HCT116 (cell line): ENCODE measurements around the gene SCAF8. TPM values are rescaled to one million over a fixed set of nuclear protein-coding genes. Genes with fewer than 3 reads are reported as not detected.

Experiments used
- ATAC-seq: fragments of 200-7000 bp; cut with Tn5 transposase; 2 replicates; pipeline ENCODE4 v1.9.1; 2020; ENCODE audit warnings: mild to moderate bottlenecking, moderate library complexity
- BruUV-seq: library from RNA; stranded (reverse); fragments of 400-500 nt; replicated peaks from 2 replicates; lab custom pipeline; 2021; lab: Mats Ljungman, UMichigan
- CTCF ChIA-PET: fragments of 300-600 bp; sonication (Branson Sonifier 250); formaldehyde crosslinking; loops from one replicate; lab custom pipeline; 2021; ENCODE audit warnings: antibody characterized with exemption; lab: Charles Lee
- POLR2A ChIA-PET: fragments of 300-600, 350-600 bp; sonication (Branson Sonifier 250); formaldehyde crosslinking; loops from one replicate; lab custom pipeline; 2021; ENCODE audit warnings: antibody characterized with exemption; lab: Charles Lee
- RAD21 ChIA-PET, 2 experiments: fragments of 300-600 bp; sonication (Branson Sonifier 250); formaldehyde crosslinking; loops; one replicate each; lab custom pipeline; 2023; ENCODE audit warnings: low total read pairs in 2 of 2; ENCODE audit not compliant: uncharacterized antibody in 2 of 2, unreplicated experiment in 2 of 2, low non-redundant PET in 1 of 2; lab: Charles Lee
- DNase-seq: peaks from one replicate; pipeline ENCODE4 v3.0.0-alpha.2; 2010; ENCODE audit warnings: low read depth, low spot score
- H2AFZ ChIP-seq: fragments of 200-600 bp; shearing (Covaris generic), sonication (generic); 2 replicates; pipeline ENCODE4 v1.6.1; 2017; ENCODE audit warnings: low read depth, mixed run types, mixed read lengths, antibody characterized with exemption, low read length; ENCODE audit not compliant: poor library complexity, severe bottlenecking
- H3K27ac ChIP-seq: 2 replicates; pipeline ENCODE4 v1.5.1; 2012; ENCODE audit warnings: low read depth, low read length
- H3K27me3 ChIP-seq: fragments of 200-600 bp; sonication (generic); 2 replicates; pipeline ENCODE4 v1.6.1; 2016; ENCODE audit warnings: mixed run types, low read length, mixed read lengths; ENCODE audit not compliant: insufficient read depth
- H3K36me3 ChIP-seq, 2 experiments: fragments of 200-500 bp in 1 of 2; fragments of 200-600 bp in 1 of 2; sonication (Bioruptor generic) in 1 of 2; sonication (generic) in 1 of 2; 2 replicates each; pipeline versions ENCODE4 v1.5.1 to v1.6.1; 2014 to 2016; ENCODE audit warnings: low read length in 2 of 2, inconsistent platforms in 1 of 2, mixed read lengths in 1 of 2, mixed run types in 1 of 2; ENCODE audit not compliant: insufficient read depth in 2 of 2, control insufficient read depth in 1 of 2
- H3K4me1 ChIP-seq, 2 experiments: fragments of 200-600 bp in 1 of 2; sonication (generic) in 1 of 2; 2 replicates each; pipeline versions ENCODE4 v1.5.1 to v1.6.1; 2012 to 2017; ENCODE audit warnings: low read length in 2 of 2, inconsistent platforms in 1 of 2, mild to moderate bottlenecking in 1 of 2, mixed read lengths in 1 of 2, mixed run types in 1 of 2, moderate library complexity in 1 of 2; ENCODE audit not compliant: insufficient read depth in 2 of 2, control insufficient read depth in 1 of 2
- H3K4me2 ChIP-seq: fragments of 200-600 bp; sonication (generic); 2 replicates; pipeline ENCODE4 v1.6.1; 2017; ENCODE audit warnings: mixed run types, low read length, mixed read lengths
- H3K4me3 ChIP-seq, 2 experiments: fragments of 200-600 bp in 1 of 2; sonication (generic) in 1 of 2; replicated peaks in 1 of 2; 2 replicates each; pipeline ENCODE4 v1.5.1; 2011 to 2016; ENCODE audit warnings: low read length in 2 of 2, control low read depth in 1 of 2, low read depth in 1 of 2, mild to moderate bottlenecking in 1 of 2, mixed read lengths in 1 of 2, mixed run types in 1 of 2
- H3K79me2 ChIP-seq: fragments of 200-600 bp; sonication (generic); 2 replicates; pipeline ENCODE4 v1.6.1; 2017; ENCODE audit warnings: mild to moderate bottlenecking, mixed run types, low read length, moderate library complexity, mixed read lengths; ENCODE audit not compliant: insufficient read depth
- H3K9ac ChIP-seq: fragments of 200-600 bp; sonication (generic); 2 replicates; pipeline ENCODE4 v1.6.1; 2016; ENCODE audit warnings: low read length, mixed read lengths
- H3K9me2 ChIP-seq: fragments of 200-600 bp; sonication (generic), shearing (Covaris generic); 2 replicates; pipeline ENCODE4 v1.6.1; 2017; ENCODE audit warnings: mixed run types, mild to moderate bottlenecking, moderate library complexity; ENCODE audit not compliant: insufficient read depth
- H3K9me3 ChIP-seq, 2 experiments: fragments of 200-500 bp in 1 of 2; fragments of 200-600 bp in 1 of 2; sonication (Bioruptor generic) in 1 of 2; sonication (generic) in 1 of 2; 2 replicates each; pipeline ENCODE4 v1.6.1; 2014 to 2017; ENCODE audit warnings: low read length in 2 of 2, mixed read lengths in 2 of 2, inconsistent platforms in 1 of 2, low read depth in 1 of 2, mild to moderate bottlenecking in 1 of 2, mixed run types in 1 of 2, moderate library complexity in 1 of 2; ENCODE audit not compliant: control insufficient read depth in 1 of 2, insufficient read depth in 1 of 2
- H4K20me1 ChIP-seq: fragments of 200-600 bp; sonication (generic), shearing (Covaris generic); 2 replicates; pipeline ENCODE4 v1.6.1; 2017; ENCODE audit warnings: mixed run types, mild to moderate bottlenecking, moderate library complexity; ENCODE audit not compliant: insufficient read depth
- CEBPB ChIP-seq: IDR thresholded peaks from 2 replicates; pipeline ENCODE4 v1.6.1; 2012; ENCODE audit warnings: low read depth
- ELF1 ChIP-seq: IDR thresholded peaks from 2 replicates; pipeline ENCODE4 v1.6.1; 2012; ENCODE audit warnings: low read depth, borderline replicate concordance
- EZH2 ChIP-seq: fragments of 200-600 bp; sonication (generic); IDR thresholded peaks from 2 replicates; pipeline ENCODE4 v1.6.1; 2017; ENCODE audit warnings: antibody characterized with exemption, mixed run types
- EZH2phosphoT487 ChIP-seq: fragments of 200-600 bp; IDR thresholded peaks from 2 replicates; pipeline ENCODE4 v1.6.1; 2018; ENCODE audit warnings: antibody characterized with exemption, borderline replicate concordance
- FOSL1 ChIP-seq: IDR thresholded peaks from 2 replicates; pipeline ENCODE4 v1.6.1; 2012; ENCODE audit warnings: low read depth
- JUND ChIP-seq: IDR thresholded peaks from 2 replicates; pipeline ENCODE4 v1.6.1; 2012
- POLR2A ChIP-seq: IDR thresholded peaks from 2 replicates; pipeline ENCODE4 v1.7.0; 2011; ENCODE audit warnings: borderline replicate concordance; ENCODE audit not compliant: insufficient read depth, insufficient read length; ENCODE audit errors: extremely low read depth
- RAD21 ChIP-seq: IDR thresholded peaks from 2 replicates; pipeline ENCODE4 v1.6.1; 2012; ENCODE audit warnings: low read depth, mild to moderate bottlenecking
- REST ChIP-seq: IDR thresholded peaks from 2 replicates; pipeline ENCODE4 v1.6.1; 2012; ENCODE audit warnings: low read depth
- SIN3A ChIP-seq: IDR thresholded peaks from 2 replicates; pipeline ENCODE4 v1.6.1; 2012; ENCODE audit warnings: low read depth
- SP1 ChIP-seq: IDR thresholded peaks from 2 replicates; pipeline ENCODE4 v1.6.1; 2012; ENCODE audit warnings: low read depth
- TCF7L2 ChIP-seq: IDR thresholded peaks from 2 replicates; pipeline ENCODE4 v1.7.0; 2011; ENCODE audit warnings: borderline replicate concordance, inconsistent platforms; ENCODE audit not compliant: insufficient read depth, insufficient read length; ENCODE audit errors: extremely low read depth
- ZNF274 ChIP-seq: fragments of 200-500 bp; sonication (Bioruptor generic); IDR thresholded peaks from 2 replicates; pipeline ENCODE4 v1.6.1; 2014; ENCODE audit warnings: mild to moderate bottlenecking, low read depth, low read length, inconsistent platforms
- intact Hi-C: fragments of 100-400 bp; cut with micrococcal nuclease; formaldehyde crosslinking; loops from 2 replicates; pipeline ENCODE4 v1.10.0; 2022
- total RNA-seq: library from RNA; stranded (reverse); gene quantifications from one replicate; pipeline ENCODE4 v1.2.1, GENCODE V29; 2021; ENCODE audit not compliant: unreplicated experiment
- TF ChIP-seq, protein P1 (sequence below): IDR thresholded peaks from 2 replicates; pipeline ENCODE4 v1.6.1; 2012

SCAF8 gene
- total RNA-seq, 1 experiment from 2014 or later = 34.6 TPM

DNA sequence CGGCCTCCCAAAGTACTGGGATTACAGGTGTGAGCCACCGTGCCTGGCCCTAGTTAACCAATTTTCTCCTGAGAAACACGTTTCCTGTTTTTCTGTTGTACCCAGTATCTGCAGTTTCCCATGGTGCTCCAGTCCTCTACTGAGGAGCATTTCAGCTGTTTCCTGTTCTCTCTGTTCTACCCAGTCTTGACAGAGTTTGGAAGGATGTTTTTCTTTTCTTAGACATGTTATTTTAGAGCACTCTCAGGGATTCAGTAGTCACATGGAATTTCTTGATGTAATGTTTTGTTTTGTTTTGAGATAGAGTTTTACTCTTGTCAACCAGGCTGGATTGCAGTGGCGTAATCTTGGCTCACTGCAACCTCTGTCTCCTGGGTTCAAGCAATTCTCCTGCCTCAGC, 132.1 kb downstream of the SCAF8 start:
- Histone ChIP-seq H3K79me2 (peaks cover 14% of the 10 kb centered on the region), H3K9me2 (no peaks in the 10 kb centered on the region), H2AFZ (no peak overlapping the region), H3K4me3 (no peak overlapping the region), H3K27me3 (no peaks in the 10 kb centered on the region), H3K36me3 (no peaks in the 10 kb centered on the region), H3K9me3 (no peaks in the 10 kb centered on the region), H3K4me2 (no peak overlapping the region), H3K27ac (no peak overlapping the region), H4K20me1 (peaks cover 13% of the 10 kb centered on the region; the same call in 1 of the 2 replicates), H3K4me1 (no peaks in the 10 kb centered on the region), H3K9ac (no peak overlapping the region)
- no peak for DNase-seq
- ChIA-PET CTCF (interaction anchor here (0.7 kb wide), 1 partner anchor 287 kb away, joined by 3 read pairs; no protein-coding TSS in a partner anchor), POLR2A (no interaction called here), RAD21 (no interaction called here)
- ATAC-seq = no peak
- intact Hi-C loops = loop anchor here (5.0 to 10.0 kb wide), 2 partner anchors 62 to 380 kb away; no protein-coding TSS in a partner anchor
- TF ChIP-seq SP1 (no peak), TCF7L2 (no peak), CEBPB (no peak), JUND (no peak), RAD21 (no peak), ZNF274 (no peak), REST (no peak), EZH2phosphoT487 (no peak), EZH2 (no peak), ELF1 (no peak), POLR2A (no peak), SIN3A (no peak), FOSL1 (no peak)
- TF ChIP-seq, protein P1, sequence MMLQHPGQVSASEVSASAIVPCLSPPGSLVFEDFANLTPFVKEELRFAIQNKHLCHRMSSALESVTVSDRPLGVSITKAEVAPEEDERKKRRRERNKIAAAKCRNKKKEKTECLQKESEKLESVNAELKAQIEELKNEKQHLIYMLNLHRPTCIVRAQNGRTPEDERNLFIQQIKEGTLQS = no peak
- no TSS peak for BruUV-seq
